ENCODE results near the gene DCLK3.

GRCh38 chr3:36709281-36709680, 55.1 kb downstream of the DCLK3 start:
- TF ChIP-seq, protein P1, sequence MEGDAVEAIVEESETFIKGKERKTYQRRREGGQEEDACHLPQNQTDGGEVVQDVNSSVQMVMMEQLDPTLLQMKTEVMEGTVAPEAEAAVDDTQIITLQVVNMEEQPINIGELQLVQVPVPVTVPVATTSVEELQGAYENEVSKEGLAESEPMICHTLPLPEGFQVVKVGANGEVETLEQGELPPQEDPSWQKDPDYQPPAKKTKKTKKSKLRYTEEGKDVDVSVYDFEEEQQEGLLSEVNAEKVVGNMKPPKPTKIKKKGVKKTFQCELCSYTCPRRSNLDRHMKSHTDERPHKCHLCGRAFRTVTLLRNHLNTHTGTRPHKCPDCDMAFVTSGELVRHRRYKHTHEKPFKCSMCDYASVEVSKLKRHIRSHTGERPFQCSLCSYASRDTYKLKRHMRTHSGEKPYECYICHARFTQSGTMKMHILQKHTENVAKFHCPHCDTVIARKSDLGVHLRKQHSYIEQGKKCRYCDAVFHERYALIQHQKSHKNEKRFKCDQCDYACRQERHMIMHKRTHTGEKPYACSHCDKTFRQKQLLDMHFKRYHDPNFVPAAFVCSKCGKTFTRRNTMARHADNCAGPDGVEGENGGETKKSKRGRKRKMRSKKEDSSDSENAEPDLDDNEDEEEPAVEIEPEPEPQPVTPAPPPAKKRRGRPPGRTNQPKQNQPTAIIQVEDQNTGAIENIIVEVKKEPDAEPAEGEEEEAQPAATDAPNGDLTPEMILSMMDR (IDR thresholded peaks at IDR 0.05): no peak
- TF ChIP-seq, protein P2, sequence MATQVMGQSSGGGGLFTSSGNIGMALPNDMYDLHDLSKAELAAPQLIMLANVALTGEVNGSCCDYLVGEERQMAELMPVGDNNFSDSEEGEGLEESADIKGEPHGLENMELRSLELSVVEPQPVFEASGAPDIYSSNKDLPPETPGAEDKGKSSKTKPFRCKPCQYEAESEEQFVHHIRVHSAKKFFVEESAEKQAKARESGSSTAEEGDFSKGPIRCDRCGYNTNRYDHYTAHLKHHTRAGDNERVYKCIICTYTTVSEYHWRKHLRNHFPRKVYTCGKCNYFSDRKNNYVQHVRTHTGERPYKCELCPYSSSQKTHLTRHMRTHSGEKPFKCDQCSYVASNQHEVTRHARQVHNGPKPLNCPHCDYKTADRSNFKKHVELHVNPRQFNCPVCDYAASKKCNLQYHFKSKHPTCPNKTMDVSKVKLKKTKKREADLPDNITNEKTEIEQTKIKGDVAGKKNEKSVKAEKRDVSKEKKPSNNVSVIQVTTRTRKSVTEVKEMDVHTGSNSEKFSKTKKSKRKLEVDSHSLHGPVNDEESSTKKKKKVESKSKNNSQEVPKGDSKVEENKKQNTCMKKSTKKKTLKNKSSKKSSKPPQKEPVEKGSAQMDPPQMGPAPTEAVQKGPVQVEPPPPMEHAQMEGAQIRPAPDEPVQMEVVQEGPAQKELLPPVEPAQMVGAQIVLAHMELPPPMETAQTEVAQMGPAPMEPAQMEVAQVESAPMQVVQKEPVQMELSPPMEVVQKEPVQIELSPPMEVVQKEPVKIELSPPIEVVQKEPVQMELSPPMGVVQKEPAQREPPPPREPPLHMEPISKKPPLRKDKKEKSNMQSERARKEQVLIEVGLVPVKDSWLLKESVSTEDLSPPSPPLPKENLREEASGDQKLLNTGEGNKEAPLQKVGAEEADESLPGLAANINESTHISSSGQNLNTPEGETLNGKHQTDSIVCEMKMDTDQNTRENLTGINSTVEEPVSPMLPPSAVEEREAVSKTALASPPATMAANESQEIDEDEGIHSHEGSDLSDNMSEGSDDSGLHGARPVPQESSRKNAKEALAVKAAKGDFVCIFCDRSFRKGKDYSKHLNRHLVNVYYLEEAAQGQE (IDR thresholded peaks at IDR 0.05; ENCODE audit: insufficient read depth in 1 of 2, low read depth in 2 of 2, low read length in 1 of 2): no peak
- TF ChIP-seq SIN3A (IDR thresholded peaks at IDR 0.05; ENCODE audit: borderline replicate concordance, insufficient read depth, low read depth, low read length): no peak
- TF ChIP-seq POLR2AphosphoS5 (IDR thresholded peaks at IDR 0.05; ENCODE audit: low read depth, low read length): no peak
